ENCODE measurements around the gene STUM.

- TF ChIP-seq CTCF (IDR thresholded peaks at IDR 0.05) (no peak), TCF7L2 (IDR thresholded peaks at IDR 0.05; ENCODE audit: low read depth, low read length) (no peak), POLR2AphosphoS5 (IDR thresholded peaks at IDR 0.05; ENCODE audit: low read depth, low read length) (no peak)
Measured at GRCh38 chr1:226586116-226586515, 37.6 kb downstream of the STUM start.

All from Panc1 (cell line).